ENCODE data around the gene KLF1. TPM values are rescaled to one million over a fixed set of nuclear protein-coding genes. Genes with fewer than 3 reads are reported as not detected.

KLF1 gene
- total RNA-seq, 1 experiment from 2014 or later = not detected

DNA sequence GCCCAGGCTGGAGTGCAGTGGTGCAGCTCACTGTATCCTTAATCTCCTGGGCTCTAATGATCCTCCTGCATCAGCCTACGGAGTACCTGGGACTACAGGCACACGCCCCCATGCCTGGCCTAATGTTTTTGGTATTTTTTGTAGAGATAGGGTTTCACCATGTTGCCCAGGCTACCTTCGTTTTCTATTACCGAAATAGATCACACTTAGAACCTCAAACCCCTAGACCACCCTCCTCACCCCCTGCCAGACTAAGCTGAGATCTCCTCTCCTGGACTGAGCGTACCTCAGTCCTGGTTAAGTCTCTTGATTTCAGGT is 391 bp downstream of the KLF1 start:
- Histone ChIP-seq H4K20me1 (ENCODE audit: insufficient read depth) (no peaks in the 10 kb centered on the region), H3K79me2 (ENCODE audit: insufficient read depth, low read length) (peaks cover 4% of the 10 kb centered on the region; the same call in 1 of the 2 replicates), H3K27ac (ENCODE audit: low read depth, low read length) (no peak overlapping the region), H3K9ac (ENCODE audit: low read length) (no peak overlapping the region), H2AFZ (ENCODE audit: low read depth, low read length, poor library complexity, severe bottlenecking) (no peak overlapping the region), H3K4me2 (ENCODE audit: low read length) (no peak overlapping the region), H3K4me3 (replicated peaks in 1 of 2; ENCODE audit: low read depth in 1 of 2, low read length in 2 of 2) (no peak overlapping the region), H3K4me1 (ENCODE audit: control insufficient read depth in 1 of 2, insufficient read depth in 2 of 2, low read length in 2 of 2) (peaks cover 5 to 16% of the 10 kb centered on the region in 2 experiments; a peak in 3 of 4 replicates), H3K9me3 (ENCODE audit: control insufficient read depth in 1 of 2, insufficient read depth in 1 of 2, low read depth in 1 of 2, low read length in 2 of 2) (peaks cover 0 to 14% of the 10 kb centered on the region in 2 experiments; a peak in 2 of 4 replicates), H3K27me3 (ENCODE audit: insufficient read depth, low read length) (no peaks in the 10 kb centered on the region), H3K9me2 (ENCODE audit: insufficient read depth) (no peaks in the 10 kb centered on the region), H3K36me3 (ENCODE audit: control insufficient read depth in 1 of 2, insufficient read depth in 2 of 2, low read length in 2 of 2) (no peaks in the 10 kb centered on the region)
- ChIA-PET RAD21 (ENCODE audit: low non-redundant PET in 1 of 2, low total read pairs in 2 of 2, uncharacterized antibody in 2 of 2, unreplicated experiment in 2 of 2) (no interaction called here), CTCF (no interaction called here), POLR2A (no interaction called here)
- ATAC-seq (no peak), DNase-seq (ENCODE audit: low read depth, low spot score) (no peak)
- BruUV-seq (replicated peaks) = no TSS peak
- TF ChIP-seq ELF1 (IDR thresholded peaks at IDR 0.05; ENCODE audit: borderline replicate concordance, low read depth) (no peak), EGR1 (IDR thresholded peaks at IDR 0.05; ENCODE audit: low read depth) (no peak), SP1 (IDR thresholded peaks at IDR 0.05; ENCODE audit: low read depth) (no peak)
- TF ChIP-seq, protein P1, sequence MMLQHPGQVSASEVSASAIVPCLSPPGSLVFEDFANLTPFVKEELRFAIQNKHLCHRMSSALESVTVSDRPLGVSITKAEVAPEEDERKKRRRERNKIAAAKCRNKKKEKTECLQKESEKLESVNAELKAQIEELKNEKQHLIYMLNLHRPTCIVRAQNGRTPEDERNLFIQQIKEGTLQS (IDR thresholded peaks at IDR 0.05) = no peak
- intact Hi-C loops (cut with micrococcal nuclease) = no loop called here

- intact Hi-C loops (cut with micrococcal nuclease) = no loop called here
- H3K9ac ChIP-seq (ENCODE audit: low read length) = no peak overlapping the region
- no peaks in the 10 kb centered on the region for H4K20me1 ChIP-seq (ENCODE audit: insufficient read depth)
- no peaks in the 10 kb centered on the region for H3K79me2 ChIP-seq (ENCODE audit: insufficient read depth, low read length)
- ATAC-seq (no peak), DNase-seq (ENCODE audit: low read depth, low spot score) (no peak)
- H3K4me1 ChIP-seq (ENCODE audit: control insufficient read depth in 1 of 2, insufficient read depth in 2 of 2, low read length in 2 of 2) = peaks cover 5 to 12% of the 10 kb centered on the region in 2 experiments; a peak in 3 of 4 replicates
- no peaks in the 10 kb centered on the region for H3K9me2 ChIP-seq (ENCODE audit: insufficient read depth)
- H3K36me3 ChIP-seq (ENCODE audit: control insufficient read depth in 1 of 2, insufficient read depth in 2 of 2, low read length in 2 of 2) = no peaks in the 10 kb centered on the region
- ChIA-PET CTCF (no interaction called here), RAD21 (ENCODE audit: low non-redundant PET in 1 of 2, low total read pairs in 2 of 2, uncharacterized antibody in 2 of 2, unreplicated experiment in 2 of 2) (no interaction called here), POLR2A (no interaction called here)
- no peak overlapping the region for H3K4me2 ChIP-seq (ENCODE audit: low read length)
- H3K9me3 ChIP-seq (ENCODE audit: control insufficient read depth in 1 of 2, insufficient read depth in 1 of 2, low read depth in 1 of 2, low read length in 2 of 2) = peaks cover 0 to 14% of the 10 kb centered on the region in 2 experiments; a peak in 2 of 4 replicates
- BruUV-seq (replicated peaks) = no TSS peak
- H2AFZ ChIP-seq (ENCODE audit: low read depth, low read length, poor library complexity, severe bottlenecking) = no peak overlapping the region
- no peaks in the 10 kb centered on the region for H3K27me3 ChIP-seq (ENCODE audit: insufficient read depth, low read length)
- H3K4me3 ChIP-seq (replicated peaks in 1 of 2; ENCODE audit: low read depth in 1 of 2, low read length in 2 of 2) = no peak overlapping the region
- TF ChIP-seq TCF7L2 (IDR thresholded peaks at IDR 0.05; ENCODE audit: borderline replicate concordance, extremely low read depth, insufficient read depth, insufficient read length) = no peak
- TF ChIP-seq, protein P1 (IDR thresholded peaks at IDR 0.05) = no peak
- H3K27ac ChIP-seq (ENCODE audit: low read depth, low read length) = no peak overlapping the region
Measured at GRCh38 chr19:12885749-12886650, 1.0 kb downstream of the KLF1 start.
